ENCODE measurements around the gene EFHC1.

Gene EFHC1

DNA sequence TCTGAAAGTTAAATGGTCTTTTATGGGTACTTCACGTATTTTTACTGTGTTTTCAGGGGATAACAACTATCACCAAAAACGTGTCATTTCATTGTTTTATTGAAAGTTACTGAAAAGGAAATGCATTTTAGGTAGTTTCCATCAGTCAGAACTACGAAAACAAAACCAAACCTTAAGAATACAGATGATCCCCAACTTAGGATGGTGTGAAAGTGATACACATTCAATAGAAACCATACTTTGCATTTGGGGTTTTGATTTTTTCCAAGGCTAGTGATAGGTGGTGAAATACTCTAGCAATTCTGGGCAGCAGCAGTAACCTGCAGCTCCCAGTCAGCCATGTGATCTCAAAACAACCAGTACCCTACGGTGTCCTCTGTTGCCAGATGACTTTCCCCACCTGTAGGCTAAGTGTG lies 25.9 kb upstream of the EFHC1 start:
- no peaks in the 10 kb centered on the region for H3K9me3 ChIP-seq (ENCODE audit: control insufficient read depth in 5 of 5, low read length in 5 of 5)
- H3K4me1 ChIP-seq (ENCODE audit: control insufficient read depth in 5 of 5, insufficient read depth in 5 of 5, low read length in 5 of 5): peaks cover 0 to 15% (median 0%) of the 10 kb centered on the region in 5 donors
- H3K27ac ChIP-seq (ENCODE audit: low read depth, low read length): no peak overlapping the region

DNA sequence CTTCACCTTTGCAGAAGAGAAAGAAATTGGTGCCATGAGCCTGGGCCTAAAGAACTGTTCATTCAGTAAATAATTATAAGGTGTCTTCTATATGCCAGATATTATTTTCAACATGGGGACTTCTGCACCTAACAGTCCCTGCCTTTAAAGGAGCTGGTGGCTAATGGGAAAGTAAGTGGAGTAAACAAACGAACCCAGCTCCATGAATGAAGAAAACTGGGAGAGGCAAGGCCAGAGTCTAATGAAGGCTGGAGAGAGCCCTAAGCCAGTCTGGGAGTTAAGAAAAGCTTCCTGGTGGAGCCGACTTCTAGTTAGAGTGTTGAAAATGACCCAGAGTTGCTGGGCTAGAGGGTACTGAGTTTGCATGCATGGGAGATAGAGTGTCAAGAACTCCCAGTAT lies 24.2 kb upstream of the EFHC1 start:
- Histone ChIP-seq H3K27ac (ENCODE audit: low read depth, low read length) (no peak overlapping the region), H3K4me3 (ENCODE audit: low read depth in 1 of 5, low read length in 5 of 5) (no peak overlapping the region), H3K4me1 (ENCODE audit: control insufficient read depth in 5 of 5, insufficient read depth in 5 of 5, low read length in 5 of 5) (peaks cover 0 to 5% (median 0%) of the 10 kb centered on the region in 5 donors), H3K9ac (ENCODE audit: low read length in 5 of 5) (no peak overlapping the region), H3K9me3 (ENCODE audit: control insufficient read depth in 5 of 5, low read length in 5 of 5) (no peaks in the 10 kb centered on the region), H3K36me3 (ENCODE audit: control insufficient read depth in 5 of 5, insufficient read depth in 5 of 5, low read length in 5 of 5) (no peaks in the 10 kb centered on the region), H3K27me3 (ENCODE audit: control insufficient read depth in 5 of 5, insufficient read depth in 4 of 5, low read length in 5 of 5) (no peaks in the 10 kb centered on the region)

More for the DNA sequence above, 25.9 kb upstream of the EFHC1 start:
- H3K9ac ChIP-seq (ENCODE audit: low read length in 5 of 5): no peak overlapping the region
- no peaks in the 10 kb centered on the region for H3K36me3 ChIP-seq (ENCODE audit: control insufficient read depth in 5 of 5, insufficient read depth in 5 of 5, low read length in 5 of 5)
- no peak overlapping the region for H3K4me3 ChIP-seq (ENCODE audit: low read depth in 1 of 5, low read length in 5 of 5)
- H3K27me3 ChIP-seq (ENCODE audit: control insufficient read depth in 5 of 5, insufficient read depth in 4 of 5, low read length in 5 of 5): no peaks in the 10 kb centered on the region

DNA sequence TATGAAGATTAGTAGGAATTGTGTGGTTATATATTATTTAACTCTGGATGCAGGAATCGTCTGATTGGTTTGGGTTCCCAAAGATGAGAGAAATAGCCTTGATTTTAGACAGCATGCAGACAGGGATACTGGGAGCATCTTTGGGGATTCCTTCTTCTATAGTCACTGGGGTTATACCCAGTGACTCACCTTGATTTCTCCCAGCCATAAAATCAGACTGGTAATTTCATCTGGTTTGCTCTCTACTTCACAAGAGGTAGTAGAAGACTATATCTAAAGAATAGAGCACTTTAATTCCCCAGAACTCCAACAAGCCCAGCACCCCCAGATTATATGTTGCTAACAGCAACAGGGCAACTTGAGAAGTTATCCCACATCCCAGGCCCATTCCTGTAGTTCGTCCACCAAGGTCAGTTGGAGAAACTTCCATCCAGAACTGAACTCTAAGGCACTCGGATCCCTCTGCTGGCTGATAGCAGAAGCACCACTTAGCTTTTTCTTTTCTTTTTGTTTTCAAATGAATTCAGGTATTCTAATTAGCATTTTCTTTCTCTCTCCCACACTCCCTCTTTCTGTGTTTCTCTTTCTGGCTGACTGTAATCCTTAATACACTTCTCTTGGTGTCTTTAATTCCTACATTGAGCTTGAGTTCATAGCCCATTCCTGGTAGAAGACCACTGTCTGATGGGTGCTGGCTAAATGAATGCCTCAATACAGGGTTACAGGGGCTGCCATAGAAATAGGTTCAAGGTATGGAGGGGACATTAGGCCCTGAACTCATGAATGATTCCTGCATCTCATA lies 20.4 kb upstream of the EFHC1 start:
- Histone ChIP-seq H3K27ac (ENCODE audit: low read depth, low read length) (no peak overlapping the region), H3K9ac (ENCODE audit: low read length in 5 of 5) (no peak overlapping the region), H3K4me1 (ENCODE audit: control insufficient read depth in 5 of 5, insufficient read depth in 5 of 5, low read length in 5 of 5) (peaks cover 0 to 5% (median 0%) of the 10 kb centered on the region in 5 donors), H3K9me3 (ENCODE audit: control insufficient read depth in 5 of 5, low read length in 5 of 5) (no peaks in the 10 kb centered on the region), H3K27me3 (ENCODE audit: control insufficient read depth in 5 of 5, insufficient read depth in 4 of 5, low read length in 5 of 5) (no peaks in the 10 kb centered on the region), H3K4me3 (ENCODE audit: low read depth in 1 of 5, low read length in 5 of 5) (no peak overlapping the region), H3K36me3 (ENCODE audit: control insufficient read depth in 5 of 5, insufficient read depth in 5 of 5, low read length in 5 of 5) (peaks cover 0 to 20% (median 8%) of the 10 kb centered on the region in 5 donors)

DNA sequence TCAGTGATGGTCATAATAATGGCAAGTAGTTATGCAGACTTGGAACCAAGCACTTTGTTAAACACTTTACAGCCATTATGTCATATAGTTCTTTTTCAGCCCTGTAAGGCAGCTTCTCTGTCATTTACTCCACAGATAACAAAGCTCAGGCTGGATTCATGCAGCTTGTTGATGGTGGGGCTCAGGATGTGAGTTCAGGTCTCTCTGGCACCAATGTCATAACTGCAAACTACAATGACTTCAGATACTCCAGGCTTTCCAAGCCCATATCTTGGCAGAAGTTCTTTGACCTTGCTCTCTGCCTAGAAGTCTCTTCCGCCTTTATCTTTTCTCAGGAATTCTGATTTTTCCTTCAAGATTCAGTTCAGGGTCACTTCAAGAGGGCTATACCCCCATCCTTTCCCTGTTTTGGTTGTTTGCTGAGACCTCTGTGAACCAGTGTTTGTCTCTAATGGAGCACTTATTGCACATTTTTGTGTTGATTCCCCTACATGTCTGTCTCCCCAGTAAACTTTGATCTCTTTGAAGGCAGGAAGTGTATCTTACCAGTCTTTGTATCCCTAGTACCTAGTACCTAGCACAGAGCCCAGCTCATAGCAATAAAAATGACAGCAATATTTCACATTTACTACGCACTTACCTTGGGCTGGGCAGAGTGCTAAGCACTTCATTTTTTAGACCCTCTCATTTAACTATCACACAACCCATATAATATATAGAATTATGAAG lies 19.7 kb upstream of the EFHC1 start:
- Histone ChIP-seq H3K4me3 (ENCODE audit: low read depth in 1 of 5, low read length in 5 of 5) (no peak overlapping the region), H3K9ac (ENCODE audit: low read length in 5 of 5) (no peak overlapping the region), H3K27ac (ENCODE audit: low read depth, low read length) (no peak overlapping the region), H3K9me3 (ENCODE audit: control insufficient read depth in 5 of 5, low read length in 5 of 5) (no peaks in the 10 kb centered on the region), H3K4me1 (ENCODE audit: control insufficient read depth in 5 of 5, insufficient read depth in 5 of 5, low read length in 5 of 5) (peaks cover 0 to 5% (median 0%) of the 10 kb centered on the region in 5 donors), H3K27me3 (ENCODE audit: control insufficient read depth in 5 of 5, insufficient read depth in 4 of 5, low read length in 5 of 5) (no peaks in the 10 kb centered on the region), H3K36me3 (ENCODE audit: control insufficient read depth in 5 of 5, insufficient read depth in 5 of 5, low read length in 5 of 5) (peaks cover 0 to 21% (median 8%) of the 10 kb centered on the region in 5 donors)

DNA sequence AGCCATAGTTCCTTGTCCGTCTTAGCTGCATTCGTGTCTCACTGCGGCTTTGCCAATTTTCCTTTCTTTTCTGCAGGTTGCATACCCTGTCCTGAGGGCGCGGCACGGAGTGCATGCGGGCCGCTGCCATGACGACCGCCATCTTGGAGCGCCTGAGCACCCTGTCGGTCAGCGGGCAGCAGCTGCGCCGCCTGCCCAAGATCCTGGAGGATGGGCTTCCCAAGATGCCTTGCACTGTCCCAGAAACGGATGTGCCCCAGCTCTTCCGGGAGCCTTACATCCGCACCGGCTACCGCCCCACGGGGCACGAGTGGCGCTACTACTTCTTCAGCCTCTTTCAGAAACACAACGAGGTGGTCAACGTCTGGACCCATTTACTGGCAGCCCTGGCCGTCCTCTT lies 17.1 kb upstream of the EFHC1 start:
- H3K36me3 ChIP-seq (ENCODE audit: control insufficient read depth in 5 of 5, insufficient read depth in 5 of 5, low read length in 5 of 5): peaks cover 0 to 21% (median 8%) of the 10 kb centered on the region in 5 donors
- H3K27me3 ChIP-seq (ENCODE audit: control insufficient read depth in 5 of 5, insufficient read depth in 4 of 5, low read length in 5 of 5): no peaks in the 10 kb centered on the region
- H3K9ac ChIP-seq (ENCODE audit: low read length in 5 of 5): no peak overlapping the region
- peaks cover 0 to 5% (median 0%) of the 10 kb centered on the region in 5 donors for H3K4me1 ChIP-seq (ENCODE audit: control insufficient read depth in 5 of 5, insufficient read depth in 5 of 5, low read length in 5 of 5)
- no peaks in the 10 kb centered on the region for H3K9me3 ChIP-seq (ENCODE audit: control insufficient read depth in 5 of 5, low read length in 5 of 5)
- H3K27ac ChIP-seq (ENCODE audit: low read depth, low read length): no peak overlapping the region
- H3K4me3 ChIP-seq (ENCODE audit: low read depth in 1 of 5, low read length in 5 of 5): no peak overlapping the region

DNA sequence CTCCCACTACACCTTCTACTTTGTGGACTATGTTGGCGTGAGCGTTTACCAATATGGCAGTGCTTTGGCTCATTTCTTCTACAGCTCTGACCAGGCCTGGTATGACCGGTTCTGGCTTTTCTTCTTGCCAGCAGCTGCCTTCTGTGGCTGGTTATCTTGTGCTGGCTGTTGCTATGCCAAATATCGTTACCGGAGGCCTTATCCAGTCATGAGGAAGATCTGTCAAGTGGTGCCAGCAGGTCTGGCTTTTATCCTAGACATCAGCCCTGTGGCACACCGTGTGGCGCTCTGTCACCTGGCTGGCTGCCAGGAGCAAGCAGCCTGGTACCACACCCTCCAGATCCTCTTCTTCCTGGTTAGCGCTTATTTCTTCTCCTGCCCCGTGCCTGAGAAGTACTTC lies 16.5 kb upstream of the EFHC1 start:
- H3K9ac ChIP-seq (ENCODE audit: low read length in 5 of 5): no peak overlapping the region
- H3K4me3 ChIP-seq (ENCODE audit: low read depth in 1 of 5, low read length in 5 of 5): no peak overlapping the region
- no peaks in the 10 kb centered on the region for H3K27me3 ChIP-seq (ENCODE audit: control insufficient read depth in 5 of 5, insufficient read depth in 4 of 5, low read length in 5 of 5)
- H3K9me3 ChIP-seq (ENCODE audit: control insufficient read depth in 5 of 5, low read length in 5 of 5): no peaks in the 10 kb centered on the region
- peaks cover 0 to 21% (median 8%) of the 10 kb centered on the region in 5 donors for H3K36me3 ChIP-seq (ENCODE audit: control insufficient read depth in 5 of 5, insufficient read depth in 5 of 5, low read length in 5 of 5)
- peaks cover 0 to 5% (median 0%) of the 10 kb centered on the region in 5 donors for H3K4me1 ChIP-seq (ENCODE audit: control insufficient read depth in 5 of 5, insufficient read depth in 5 of 5, low read length in 5 of 5)
- H3K27ac ChIP-seq (ENCODE audit: low read depth, low read length): no peak overlapping the region

DNA sequence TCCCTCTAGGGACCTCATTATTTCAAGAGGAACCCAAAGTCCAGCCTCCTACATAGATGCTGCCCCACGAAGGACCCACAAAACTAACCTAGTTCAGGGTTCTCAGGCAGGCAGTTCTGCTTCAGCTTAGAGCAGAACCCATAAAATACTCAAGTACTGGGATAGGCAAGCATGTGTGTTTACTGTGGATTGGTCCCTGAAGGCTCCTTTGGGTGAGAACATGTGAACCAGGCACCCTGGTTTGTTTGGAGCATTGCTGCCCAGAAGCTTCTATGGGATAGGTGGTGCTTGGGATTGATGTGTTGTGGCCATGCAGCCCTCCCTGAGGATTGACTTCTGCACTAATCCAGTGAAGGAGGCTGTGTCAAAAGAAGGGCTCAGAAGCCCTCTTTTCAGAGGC lies 14.9 kb upstream of the EFHC1 start:
- Histone ChIP-seq H3K4me1 (ENCODE audit: control insufficient read depth in 5 of 5, insufficient read depth in 5 of 5, low read length in 5 of 5) (peaks cover 0 to 5% (median 2%) of the 10 kb centered on the region in 5 donors), H3K9me3 (ENCODE audit: control insufficient read depth in 5 of 5, low read length in 5 of 5) (no peaks in the 10 kb centered on the region), H3K36me3 (ENCODE audit: control insufficient read depth in 5 of 5, insufficient read depth in 5 of 5, low read length in 5 of 5) (peaks cover 0 to 21% (median 8%) of the 10 kb centered on the region in 5 donors), H3K4me3 (ENCODE audit: low read depth in 1 of 5, low read length in 5 of 5) (no peak overlapping the region), H3K27ac (ENCODE audit: low read depth, low read length) (no peak overlapping the region), H3K9ac (ENCODE audit: low read length in 5 of 5) (no peak overlapping the region), H3K27me3 (ENCODE audit: control insufficient read depth in 5 of 5, insufficient read depth in 4 of 5, low read length in 5 of 5) (no peaks in the 10 kb centered on the region)

DNA sequence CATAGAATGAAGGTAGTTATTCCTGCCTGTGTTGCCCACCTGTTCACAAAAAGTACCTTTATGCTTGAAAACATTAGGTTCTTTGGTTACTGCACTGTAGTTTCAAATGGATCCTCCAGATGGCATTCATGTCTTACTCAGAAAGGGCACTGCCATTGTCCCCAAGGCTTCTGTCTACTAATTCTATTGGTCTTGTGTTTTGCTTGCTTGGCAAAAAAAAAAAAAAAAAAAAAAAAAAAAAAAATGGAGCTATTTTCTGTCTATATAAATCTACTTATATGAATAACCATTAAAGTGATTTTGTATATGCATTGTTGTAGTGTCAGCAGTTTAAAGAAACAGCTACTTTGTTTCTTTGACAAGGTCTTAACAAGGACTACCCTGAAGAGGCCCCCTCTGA lies 12.7 kb upstream of the EFHC1 start:
- Histone ChIP-seq H3K27ac (ENCODE audit: low read depth, low read length) (no peak overlapping the region), H3K4me1 (ENCODE audit: control insufficient read depth in 5 of 5, insufficient read depth in 5 of 5, low read length in 5 of 5) (peaks cover 0 to 5% (median 2%) of the 10 kb centered on the region in 5 donors), H3K9me3 (ENCODE audit: control insufficient read depth in 5 of 5, low read length in 5 of 5) (no peaks in the 10 kb centered on the region), H3K4me3 (ENCODE audit: low read depth in 1 of 5, low read length in 5 of 5) (no peak overlapping the region), H3K27me3 (ENCODE audit: control insufficient read depth in 5 of 5, insufficient read depth in 4 of 5, low read length in 5 of 5) (no peaks in the 10 kb centered on the region), H3K9ac (ENCODE audit: low read length in 5 of 5) (no peak overlapping the region), H3K36me3 (ENCODE audit: control insufficient read depth in 5 of 5, insufficient read depth in 5 of 5, low read length in 5 of 5) (peaks cover 0 to 21% (median 8%) of the 10 kb centered on the region in 5 donors)

DNA sequence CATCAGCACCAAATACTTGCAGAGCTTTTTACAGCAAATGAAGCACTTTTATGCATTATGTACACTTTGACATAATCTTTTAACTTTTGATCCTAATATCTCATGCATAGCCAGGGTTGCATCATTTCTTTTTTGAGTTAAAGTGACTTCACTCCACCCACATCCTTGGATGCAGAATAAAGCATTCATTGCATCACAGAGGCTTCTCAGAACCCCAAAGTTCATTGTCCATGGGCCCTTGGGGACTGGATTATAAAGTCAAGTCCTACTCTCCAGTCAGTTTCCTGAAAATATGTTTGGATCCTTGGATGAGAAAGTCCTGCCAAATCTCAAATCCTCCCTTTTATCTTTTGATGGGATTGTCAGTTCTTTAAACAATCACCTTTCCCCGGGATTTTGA lies 10.6 kb upstream of the EFHC1 start:
- Histone ChIP-seq H3K36me3 (ENCODE audit: control insufficient read depth in 5 of 5, insufficient read depth in 5 of 5, low read length in 5 of 5) (peaks cover 0 to 3% (median 0%) of the 10 kb centered on the region in 5 donors), H3K4me1 (ENCODE audit: control insufficient read depth in 5 of 5, insufficient read depth in 5 of 5, low read length in 5 of 5) (peaks cover 0 to 5% (median 2%) of the 10 kb centered on the region in 5 donors), H3K9ac (ENCODE audit: low read length in 5 of 5) (no peak overlapping the region), H3K27me3 (ENCODE audit: control insufficient read depth in 5 of 5, insufficient read depth in 4 of 5, low read length in 5 of 5) (no peaks in the 10 kb centered on the region), H3K9me3 (ENCODE audit: control insufficient read depth in 5 of 5, low read length in 5 of 5) (no peaks in the 10 kb centered on the region), H3K27ac (ENCODE audit: low read depth, low read length) (no peak overlapping the region), H3K4me3 (ENCODE audit: low read depth in 1 of 5, low read length in 5 of 5) (no peak overlapping the region)

DNA sequence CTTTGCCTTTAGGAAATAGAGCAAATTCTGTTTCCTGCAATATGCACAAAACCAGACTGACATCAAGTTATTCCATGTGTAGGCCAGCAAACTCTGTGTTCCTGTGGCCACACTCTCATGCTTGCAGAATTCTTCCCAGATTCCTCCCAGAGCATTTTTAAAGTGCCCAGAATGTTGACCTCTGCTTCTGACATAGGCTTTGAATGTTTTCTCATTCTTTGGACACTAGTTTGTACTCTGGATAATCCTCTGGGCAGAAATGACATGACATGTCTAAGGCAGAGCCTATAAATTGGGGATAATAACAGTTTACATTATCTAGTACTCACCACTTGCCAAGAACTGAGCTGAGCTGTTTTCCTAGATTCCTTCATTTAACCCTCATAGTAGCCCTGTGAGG lies 9.2 kb upstream of the EFHC1 start:
- no peaks in the 10 kb centered on the region for H3K27me3 ChIP-seq (ENCODE audit: control insufficient read depth in 5 of 5, insufficient read depth in 4 of 5, low read length in 5 of 5)
- H3K36me3 ChIP-seq (ENCODE audit: control insufficient read depth in 5 of 5, insufficient read depth in 5 of 5, low read length in 5 of 5): no peaks in the 10 kb centered on the region
- no peak overlapping the region for H3K9ac ChIP-seq (ENCODE audit: low read length in 5 of 5)
- no peak overlapping the region for H3K4me3 ChIP-seq (ENCODE audit: low read depth in 1 of 5, low read length in 5 of 5)
- H3K27ac ChIP-seq (ENCODE audit: low read depth, low read length): no peak overlapping the region
- H3K9me3 ChIP-seq (ENCODE audit: control insufficient read depth in 5 of 5, low read length in 5 of 5): no peaks in the 10 kb centered on the region
- peaks cover 0 to 5% (median 2%) of the 10 kb centered on the region in 5 donors for H3K4me1 ChIP-seq (ENCODE audit: control insufficient read depth in 5 of 5, insufficient read depth in 5 of 5, low read length in 5 of 5)

Measured in subcutaneous abdominal adipose tissue (tissue), 5 donors.